Esophagus squamous epithelium (tissue), 5 donors: ENCODE measurements around the gene KCNN4. TPM values are rescaled to one million over a fixed set of nuclear protein-coding genes. Genes with fewer than 3 reads are reported as not detected.

ENCODE experiments used
- DNase-seq: peaks from one replicate; lab custom pipeline; 2025; lab: John Stamatoyannopoulos, UW
- H3K27ac ChIP-seq, 4 donors: fragments of 200-600 bp; sonication (generic); one replicate each; pipeline ENCODE4 v1.5.1; 2016 to 2019; ENCODE audit warnings: mild to moderate bottlenecking in 1 of 4
- H3K27me3 ChIP-seq, 4 donors: fragments of 200-600 bp; sonication (generic); 1 replicate in 3 of 4; 2 replicates in 1 of 4; pipeline versions ENCODE4 v1.5.1 to v1.6.0; 2017 to 2021; ENCODE audit warnings: antibody characterized with exemption in 1 of 4
- H3K36me3 ChIP-seq, 3 donors: fragments of 200-600 bp; sonication (generic); one replicate each; pipeline ENCODE4 v1.5.1; 2016 to 2019
- H3K4me1 ChIP-seq, 3 donors: fragments of 200-600 bp; sonication (generic); one replicate each; pipeline ENCODE4 v1.5.1; 2017 to 2019
- H3K4me3 ChIP-seq, 4 donors: fragments of 200-600 bp; sonication (generic); 1 replicate in 3 of 4; 2 replicates in 1 of 4; pipeline ENCODE4 v1.5.1; 2016 to 2019; ENCODE audit warnings: mild to moderate bottlenecking in 2 of 4, moderate library complexity in 1 of 4
- H3K9me3 ChIP-seq, 3 donors: fragments of 200-600 bp; sonication (generic); one replicate each; pipeline ENCODE4 v1.5.1; 2016 to 2019
- POLR2A ChIP-seq, 4 donors: fragments of 450-650 bp; IDR thresholded peaks; one replicate each; pipeline ENCODE4 v1.6.1; 2017; ENCODE audit warnings: antibody characterized with exemption in 4 of 4, mild to moderate bottlenecking in 4 of 4, moderate library complexity in 3 of 4
- WGBS, 2 donors: methylation state at CpG; one replicate each; pipeline ENCODE4 v1.1.5; 2018; 5-methylcytosine and 5-hydroxymethylcytosine counted together
- intact Hi-C: fragments of 100-400 bp; cut with DNase I; formaldehyde crosslinking; loops from one replicate; pipeline ENCODE4 v1.15.0; 2022
- total RNA-seq, 4 donors: library from RNA; depleted of rRNA; stranded (reverse); fragments of >200 nt; gene quantifications; one replicate each; pipeline ENCODE4 v1.1.0, GENCODE V29; 2016
- TF ChIP-seq, protein P1 (sequence below), 6 experiments: fragments of 450-650 bp in 4 of 6; fragments of 200-600 bp in 2 of 6; sonication (generic) in 2 of 6; IDR thresholded peaks; one replicate each; pipeline ENCODE4 v1.5.1; 2016 to 2019; ENCODE audit warnings: antibody characterized with exemption in 6 of 6, mild to moderate bottlenecking in 4 of 6, moderate library complexity in 4 of 6
- donor health status: DM: yes; HTN: yes; CAD: no.

The KCNN4 gene
- total RNA-seq, 4 donors from 2014 or later, result 3.2 to 16.9 (median 5.3) TPM

DNA sequence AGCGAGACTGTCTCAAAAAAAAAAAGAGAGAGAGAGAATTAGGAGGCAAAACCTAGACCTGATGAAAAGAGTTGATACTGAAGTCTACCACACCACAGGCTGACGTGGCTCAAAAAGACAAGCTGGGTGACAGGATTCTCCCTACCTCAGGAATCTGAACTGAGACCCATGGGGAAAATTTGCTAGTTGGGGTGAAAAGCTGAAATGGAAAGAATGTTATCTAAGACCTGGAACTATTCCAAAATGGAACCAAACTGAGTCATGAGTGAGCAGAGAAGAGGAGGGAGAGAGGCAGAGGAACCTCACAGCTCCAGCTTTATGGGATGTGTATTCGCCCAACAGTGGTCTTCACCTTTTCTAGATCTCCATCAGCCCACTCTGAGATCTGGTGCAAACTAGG, 37.7 kb downstream of the KCNN4 start:
- H3K4me1 ChIP-seq, result peaks cover 9 to 36% (median 14%) of the 10 kb centered on the region in 3 donors
- H3K27me3 ChIP-seq, result no peaks in the 10 kb centered on the region
- WGBS, 2 donors, result 84 to 88% methylated on average over 3 of the region's 3 CpGs
- intact Hi-C loops, result no loop called here
- no peak overlapping the region for H3K4me3 ChIP-seq
- no peak for DNase-seq
- TF ChIP-seq, protein P1, sequence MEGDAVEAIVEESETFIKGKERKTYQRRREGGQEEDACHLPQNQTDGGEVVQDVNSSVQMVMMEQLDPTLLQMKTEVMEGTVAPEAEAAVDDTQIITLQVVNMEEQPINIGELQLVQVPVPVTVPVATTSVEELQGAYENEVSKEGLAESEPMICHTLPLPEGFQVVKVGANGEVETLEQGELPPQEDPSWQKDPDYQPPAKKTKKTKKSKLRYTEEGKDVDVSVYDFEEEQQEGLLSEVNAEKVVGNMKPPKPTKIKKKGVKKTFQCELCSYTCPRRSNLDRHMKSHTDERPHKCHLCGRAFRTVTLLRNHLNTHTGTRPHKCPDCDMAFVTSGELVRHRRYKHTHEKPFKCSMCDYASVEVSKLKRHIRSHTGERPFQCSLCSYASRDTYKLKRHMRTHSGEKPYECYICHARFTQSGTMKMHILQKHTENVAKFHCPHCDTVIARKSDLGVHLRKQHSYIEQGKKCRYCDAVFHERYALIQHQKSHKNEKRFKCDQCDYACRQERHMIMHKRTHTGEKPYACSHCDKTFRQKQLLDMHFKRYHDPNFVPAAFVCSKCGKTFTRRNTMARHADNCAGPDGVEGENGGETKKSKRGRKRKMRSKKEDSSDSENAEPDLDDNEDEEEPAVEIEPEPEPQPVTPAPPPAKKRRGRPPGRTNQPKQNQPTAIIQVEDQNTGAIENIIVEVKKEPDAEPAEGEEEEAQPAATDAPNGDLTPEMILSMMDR (IDR thresholded peaks at IDR 0.05), result no peak
- TF ChIP-seq POLR2A (IDR thresholded peaks at IDR 0.05), result no peak
- H3K9me3 ChIP-seq, result no peaks in the 10 kb centered on the region
- peaks cover 5 to 96% (median 23%) of the 10 kb centered on the region in 3 donors for H3K36me3 ChIP-seq
- H3K27ac ChIP-seq, result no peak overlapping the region

DNA sequence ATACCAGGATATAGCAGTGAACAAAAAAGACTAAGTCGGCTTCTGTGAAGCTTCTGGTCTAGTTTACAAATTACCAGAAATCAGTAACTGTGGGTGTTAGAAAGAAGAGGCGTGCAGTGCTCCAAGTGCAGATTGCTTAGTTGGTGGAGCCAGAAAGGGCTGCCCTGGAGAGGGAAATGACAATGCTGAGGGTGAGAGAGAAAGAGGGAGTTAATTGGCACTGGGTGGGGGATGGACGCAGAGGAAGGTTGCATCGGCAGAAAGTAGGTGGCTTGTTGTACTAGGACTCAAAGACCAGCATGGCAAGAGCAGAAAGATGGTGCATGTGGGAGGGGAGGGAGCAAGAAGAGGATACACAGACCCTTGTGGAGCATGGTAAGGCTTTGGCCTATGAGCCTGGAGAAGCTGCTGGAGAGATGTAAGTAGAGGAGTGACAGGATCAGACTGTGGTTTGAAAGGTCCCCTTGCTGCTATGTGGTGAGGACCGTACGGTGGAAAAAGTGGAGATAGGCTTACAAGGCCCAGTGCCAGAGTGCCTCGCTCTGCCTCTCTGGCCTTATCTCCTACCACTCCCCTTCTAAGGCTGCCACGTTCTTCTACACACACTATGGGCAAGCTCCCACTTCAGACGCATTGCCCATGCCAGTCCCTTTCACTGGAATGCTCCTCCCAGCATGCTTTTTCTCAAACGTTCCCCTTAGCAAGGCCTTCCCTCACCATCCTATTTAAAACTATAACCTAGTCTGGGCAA, 39.5 kb downstream of the KCNN4 start:
- Histone ChIP-seq H3K4me1 (peaks cover 9 to 38% (median 14%) of the 10 kb centered on the region in 3 donors), H3K36me3 (peaks cover 13 to 96% (median 21%) of the 10 kb centered on the region in 3 donors), H3K27ac (peak overlapping the region in 2 of 4 donors; percentile 12 to 74), H3K27me3 (no peaks in the 10 kb centered on the region), H3K4me3 (no peak overlapping the region), H3K9me3 (no peaks in the 10 kb centered on the region)
- TF ChIP-seq, protein P1 (IDR thresholded peaks at IDR 0.05), result no peak
- no peak for TF ChIP-seq POLR2A (IDR thresholded peaks at IDR 0.05)
- intact Hi-C loops, result no loop called here
- no peak for DNase-seq
- WGBS, 2 donors, result 88% methylated on average over 10 of the region's 10 CpGs

DNA sequence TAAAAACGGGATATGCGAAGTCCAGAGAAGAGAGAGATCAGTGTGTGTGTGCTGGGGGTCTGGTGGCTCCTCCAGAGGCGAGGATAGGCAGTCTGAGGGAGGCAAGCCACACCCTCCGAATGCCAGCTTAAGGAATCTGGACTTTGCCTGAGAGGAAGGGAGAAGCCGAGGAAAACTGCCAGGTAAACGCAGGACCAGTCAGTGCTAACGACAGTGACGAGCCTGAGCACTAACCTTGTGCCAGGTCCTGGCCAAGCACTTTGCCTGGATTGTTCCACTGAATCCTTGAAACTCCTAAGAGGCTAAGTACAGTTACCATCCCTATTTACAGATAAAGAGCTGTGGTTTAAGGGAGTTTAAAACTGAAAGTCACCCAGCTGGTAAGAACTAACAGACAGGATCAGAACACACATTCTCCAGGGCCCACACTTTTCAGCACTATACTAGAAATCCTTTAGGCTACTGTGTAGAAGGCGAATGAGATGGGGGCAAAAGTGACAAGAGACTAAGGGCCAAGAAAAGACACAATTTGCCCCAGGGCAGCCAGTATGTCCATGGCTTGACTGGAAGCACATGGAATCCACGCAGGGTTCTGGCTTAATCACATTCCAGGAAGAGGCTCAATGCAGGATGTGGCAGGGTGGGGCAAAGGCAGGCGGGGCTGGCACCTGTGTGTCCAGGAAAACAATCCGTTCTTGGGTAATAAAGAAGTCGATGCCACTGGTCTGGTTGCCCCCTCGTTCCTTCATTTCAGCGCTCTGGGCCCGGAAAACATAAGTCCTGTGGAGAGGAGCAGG, 41.1 kb downstream of the KCNN4 start:
- H3K36me3 ChIP-seq, result peaks cover 9 to 98% (median 21%) of the 10 kb centered on the region in 3 donors
- intact Hi-C loops, result no loop called here
- H3K9me3 ChIP-seq, result no peaks in the 10 kb centered on the region
- 36 to 39% methylated on average over 16 of the region's 16 CpGs for WGBS, 2 donors
- peaks cover 9 to 28% (median 14%) of the 10 kb centered on the region in 3 donors for H3K4me1 ChIP-seq
- DNase-seq, result no peak
- peak overlapping the region; percentile 70 to 80 (median 72) for H3K27ac ChIP-seq
- no peaks in the 10 kb centered on the region for H3K27me3 ChIP-seq
- no peak overlapping the region for H3K4me3 ChIP-seq
- TF ChIP-seq, protein P1 (IDR thresholded peaks at IDR 0.05), result no peak
- no peak for TF ChIP-seq POLR2A (IDR thresholded peaks at IDR 0.05)

DNA sequence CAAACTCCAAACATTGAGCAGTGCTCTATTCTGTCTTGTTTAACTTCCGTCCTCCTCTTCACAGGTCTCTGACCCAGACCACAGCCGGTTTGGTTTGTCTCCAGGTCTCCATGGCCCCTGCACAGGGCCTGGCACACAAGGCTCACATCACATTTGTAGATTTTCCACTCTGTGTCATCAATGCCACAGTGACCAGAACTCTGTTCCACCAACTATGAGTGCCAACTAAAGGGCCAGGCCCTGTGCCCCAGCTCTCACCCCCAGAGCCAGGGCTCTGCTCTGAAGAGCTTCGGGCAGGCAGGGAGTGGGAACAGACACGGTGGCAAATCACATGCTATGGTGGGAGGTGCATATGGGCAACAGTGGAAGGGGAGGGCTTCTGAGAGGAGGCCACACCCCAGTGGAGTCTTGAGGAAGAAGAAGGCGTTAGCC, 42.0 kb downstream of the KCNN4 start:
- H3K27me3 ChIP-seq, result no peaks in the 10 kb centered on the region
- H3K4me1 ChIP-seq, result peaks cover 9 to 28% (median 14%) of the 10 kb centered on the region in 3 donors
- intact Hi-C loops, result no loop called here
- H3K27ac ChIP-seq, result peak overlapping the region; percentile 70 to 80 (median 72)
- no peak for DNase-seq
- no peak for TF ChIP-seq POLR2A (IDR thresholded peaks at IDR 0.05)
- TF ChIP-seq, protein P1 (IDR thresholded peaks at IDR 0.05), result no peak
- no peaks in the 10 kb centered on the region for H3K9me3 ChIP-seq
- H3K36me3 ChIP-seq, result peaks cover 10 to 98% (median 21%) of the 10 kb centered on the region in 3 donors
- 60 to 64% methylated on average over 3 to 4 of the region's 5 CpGs for WGBS, 2 donors
- no peak overlapping the region for H3K4me3 ChIP-seq

DNA sequence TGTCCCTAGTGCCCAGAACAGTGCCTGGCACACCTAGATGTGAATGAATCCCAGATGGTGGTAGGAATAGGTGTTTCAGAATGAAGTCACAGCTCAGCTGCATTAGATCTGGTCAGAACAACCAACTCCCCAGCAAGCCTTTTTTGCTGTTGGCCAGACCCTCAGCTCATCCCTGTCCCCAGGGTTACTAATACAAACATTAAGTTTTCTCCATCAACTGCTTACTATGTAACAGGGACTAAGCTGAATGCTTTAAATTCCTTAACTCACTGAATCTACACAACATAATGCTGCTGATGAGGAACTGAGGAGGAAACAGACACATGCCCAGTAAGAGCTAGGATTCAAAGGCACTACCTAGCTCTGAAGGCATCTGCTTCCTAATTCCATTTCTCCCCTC, 44.8 kb downstream of the KCNN4 start:
- H3K27ac ChIP-seq, result no peak overlapping the region
- H3K27me3 ChIP-seq, result no peaks in the 10 kb centered on the region
- intact Hi-C loops, result no loop called here
- peaks cover 9 to 28% (median 14%) of the 10 kb centered on the region in 3 donors for H3K4me1 ChIP-seq
- H3K36me3 ChIP-seq, result peaks cover 30 to 98% (median 34%) of the 10 kb centered on the region in 3 donors
- no peak for DNase-seq
- H3K9me3 ChIP-seq, result no peaks in the 10 kb centered on the region
- TF ChIP-seq, protein P1 (IDR thresholded peaks at IDR 0.05), result no peak
- no peak for TF ChIP-seq POLR2A (IDR thresholded peaks at IDR 0.05)
- H3K4me3 ChIP-seq, result no peak overlapping the region
